Measurements from ENCODE around the gene ANKFN1.

- TF ChIP-seq, protein P1, sequence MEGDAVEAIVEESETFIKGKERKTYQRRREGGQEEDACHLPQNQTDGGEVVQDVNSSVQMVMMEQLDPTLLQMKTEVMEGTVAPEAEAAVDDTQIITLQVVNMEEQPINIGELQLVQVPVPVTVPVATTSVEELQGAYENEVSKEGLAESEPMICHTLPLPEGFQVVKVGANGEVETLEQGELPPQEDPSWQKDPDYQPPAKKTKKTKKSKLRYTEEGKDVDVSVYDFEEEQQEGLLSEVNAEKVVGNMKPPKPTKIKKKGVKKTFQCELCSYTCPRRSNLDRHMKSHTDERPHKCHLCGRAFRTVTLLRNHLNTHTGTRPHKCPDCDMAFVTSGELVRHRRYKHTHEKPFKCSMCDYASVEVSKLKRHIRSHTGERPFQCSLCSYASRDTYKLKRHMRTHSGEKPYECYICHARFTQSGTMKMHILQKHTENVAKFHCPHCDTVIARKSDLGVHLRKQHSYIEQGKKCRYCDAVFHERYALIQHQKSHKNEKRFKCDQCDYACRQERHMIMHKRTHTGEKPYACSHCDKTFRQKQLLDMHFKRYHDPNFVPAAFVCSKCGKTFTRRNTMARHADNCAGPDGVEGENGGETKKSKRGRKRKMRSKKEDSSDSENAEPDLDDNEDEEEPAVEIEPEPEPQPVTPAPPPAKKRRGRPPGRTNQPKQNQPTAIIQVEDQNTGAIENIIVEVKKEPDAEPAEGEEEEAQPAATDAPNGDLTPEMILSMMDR (conservative IDR thresholded peaks at IDR 0.05 in 1 of 2, IDR thresholded peaks at IDR 0.05 in 1 of 2; ENCODE audit: extremely low read depth in 1 of 2, insufficient read depth in 1 of 2, low read depth in 1 of 2, low read length in 2 of 2): no peak
- no peak for TF ChIP-seq EZH2 (IDR thresholded peaks at IDR 0.05; ENCODE audit: borderline replicate concordance, low read length)
Observed at GRCh38 chr17:56175299-56175955, 22.2 kb downstream of the ANKFN1 start.
